22Rv1 (cell line): ENCODE measurements around the gene IMMP2L.

Experiments used
- ZFX ChIP-seq: fragments of 450-650 bp; IDR thresholded peaks from 2 replicates; pipeline ENCODE4 v1.6.1; 2017; ENCODE audit warnings: antibody characterized with exemption, borderline replicate concordance
- TF ChIP-seq, protein P1 (sequence below): fragments of 450-650 bp; IDR thresholded peaks from 2 replicates; pipeline ENCODE4 v1.5.1; 2017; ENCODE audit warnings: mild to moderate bottlenecking

DNA sequence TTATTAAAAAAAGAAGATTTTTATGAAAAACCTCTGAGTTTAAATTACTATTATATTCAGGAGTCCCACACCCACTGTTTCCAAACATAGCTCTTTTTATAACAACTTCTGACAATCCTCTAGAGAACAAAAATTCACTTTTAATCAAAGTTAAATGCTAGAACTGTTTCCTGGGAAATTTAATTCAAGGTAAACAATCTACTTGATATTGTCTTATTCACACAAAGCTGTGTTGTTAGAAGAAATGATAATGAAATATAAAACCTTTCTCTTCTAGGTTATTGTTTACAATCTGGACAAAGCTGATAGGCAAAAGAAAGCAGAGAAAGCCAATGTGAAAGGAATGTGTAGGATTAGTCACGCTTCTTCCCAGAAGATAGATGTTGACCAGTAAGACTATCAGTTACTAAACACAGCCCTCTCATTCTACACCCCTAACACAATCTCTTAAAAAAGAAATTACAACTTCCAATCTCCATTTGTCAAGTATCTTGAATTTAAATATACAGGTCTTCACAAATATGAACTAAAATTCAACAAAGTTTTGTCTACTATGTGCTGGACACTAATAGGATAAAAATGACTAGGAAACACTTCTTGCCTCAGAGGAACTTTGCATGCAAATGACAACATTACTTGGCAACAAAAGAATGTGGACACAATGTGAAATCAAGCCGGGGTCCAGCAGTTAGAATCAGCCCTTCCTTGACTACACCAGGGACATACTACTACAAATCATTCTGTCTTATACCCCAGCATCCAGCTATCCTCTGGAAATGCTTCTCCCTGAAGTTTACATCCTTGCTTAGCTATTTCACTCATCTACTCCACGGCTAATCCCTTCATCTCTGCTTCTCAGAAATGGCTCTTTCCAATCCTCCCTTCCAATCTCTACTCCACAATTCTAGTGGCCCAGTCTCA lies 123.7 kb downstream of the IMMP2L start:
- TF ChIP-seq, protein P1, sequence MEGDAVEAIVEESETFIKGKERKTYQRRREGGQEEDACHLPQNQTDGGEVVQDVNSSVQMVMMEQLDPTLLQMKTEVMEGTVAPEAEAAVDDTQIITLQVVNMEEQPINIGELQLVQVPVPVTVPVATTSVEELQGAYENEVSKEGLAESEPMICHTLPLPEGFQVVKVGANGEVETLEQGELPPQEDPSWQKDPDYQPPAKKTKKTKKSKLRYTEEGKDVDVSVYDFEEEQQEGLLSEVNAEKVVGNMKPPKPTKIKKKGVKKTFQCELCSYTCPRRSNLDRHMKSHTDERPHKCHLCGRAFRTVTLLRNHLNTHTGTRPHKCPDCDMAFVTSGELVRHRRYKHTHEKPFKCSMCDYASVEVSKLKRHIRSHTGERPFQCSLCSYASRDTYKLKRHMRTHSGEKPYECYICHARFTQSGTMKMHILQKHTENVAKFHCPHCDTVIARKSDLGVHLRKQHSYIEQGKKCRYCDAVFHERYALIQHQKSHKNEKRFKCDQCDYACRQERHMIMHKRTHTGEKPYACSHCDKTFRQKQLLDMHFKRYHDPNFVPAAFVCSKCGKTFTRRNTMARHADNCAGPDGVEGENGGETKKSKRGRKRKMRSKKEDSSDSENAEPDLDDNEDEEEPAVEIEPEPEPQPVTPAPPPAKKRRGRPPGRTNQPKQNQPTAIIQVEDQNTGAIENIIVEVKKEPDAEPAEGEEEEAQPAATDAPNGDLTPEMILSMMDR, result no peak
- TF ChIP-seq ZFX, result no peak
